Thyroid gland (tissue), 4 donors: ENCODE measurements around the gene RAB11A.

Experiments used
- CTCF ChIP-seq, 6 experiments: fragments of 200-600 bp in 3 of 6; fragments of 450-650 bp in 3 of 6; sonication (generic) in 3 of 6; IDR thresholded peaks; one replicate each; pipeline ENCODE4 v1.5.1; 2016 to 2019; ENCODE audit warnings: antibody characterized with exemption in 6 of 6, mild to moderate bottlenecking in 2 of 6, inconsistent platforms in 1 of 6, moderate library complexity in 1 of 6
- POLR2A ChIP-seq, 2 donors: fragments of 450-650 bp; IDR thresholded peaks; one replicate each; pipeline ENCODE4 v1.6.1; 2017; ENCODE audit warnings: antibody characterized with exemption in 2 of 2, mild to moderate bottlenecking in 2 of 2, moderate library complexity in 1 of 2

GRCh38 chr15:65847989-65848388 lies 21.3 kb upstream of the RAB11A start:
- TF ChIP-seq CTCF (IDR thresholded peaks at IDR 0.05) (no peak), POLR2A (IDR thresholded peaks at IDR 0.05) (no peak)
